NCI-H2227 (cell line): ENCODE data around the gene SPACDR.
"Not testable (repeated sequence)": the region's sequence is repeated elsewhere in the genome, so short reads cannot be mapped to it uniquely, and the experiment has no call there.

ENCODE experiments used
- DNase-seq: peaks from one replicate; lab custom pipeline; 2025; ENCODE audit not compliant: unreplicated experiment; lab: John Stamatoyannopoulos, UW

SPACDR gene

GRCh38 chr7:100466653-100467605 lies 2.9 kb upstream of the SPACDR start:
- no peak for DNase-seq

GRCh38 chr7:100465702-100466311 lies 1.7 kb upstream of the SPACDR start:
- peak; percentile 81 for DNase-seq

GRCh38 chr7:100465299-100465698 lies 1.2 kb upstream of the SPACDR start:
- DNase-seq: no peak

- DNase-seq: no peak
Measured at GRCh38 chr7:100464791-100465190, 731 bp upstream of the SPACDR start.

GRCh38 chr7:100457033-100457432 lies 7.0 kb downstream of the SPACDR start:
- no peak for DNase-seq

- DNase-seq: no peak
Measured at GRCh38 chr7:100456562-100456961, 7.5 kb downstream of the SPACDR start.

- DNase-seq: no peak
Measured at GRCh38 chr7:100455206-100455605, 8.9 kb downstream of the SPACDR start.

- not testable (repeated sequence) for DNase-seq
Measured at GRCh38 chr7:100453854-100454253, 10.2 kb downstream of the SPACDR start.

GRCh38 chr7:100452513-100452912 lies 11.5 kb downstream of the SPACDR start:
- no peak for DNase-seq

- DNase-seq: no peak
Measured at GRCh38 chr7:100449190-100449795, 14.8 kb downstream of the SPACDR start.

- DNase-seq: not testable (repeated sequence)
Measured at GRCh38 chr7:100447363-100447762, 16.7 kb downstream of the SPACDR start.

GRCh38 chr7:100446040-100446439 lies 18.0 kb downstream of the SPACDR start:
- DNase-seq: no peak

- DNase-seq: no peak
Measured at GRCh38 chr7:100444311-100445278, 19.5 kb downstream of the SPACDR start.

GRCh38 chr7:100443096-100443840 lies 20.8 kb downstream of the SPACDR start:
- no peak for DNase-seq

GRCh38 chr7:100441641-100442535 lies 22.2 kb downstream of the SPACDR start:
- DNase-seq: no peak

- not testable (repeated sequence) for DNase-seq
Measured at GRCh38 chr7:100439244-100439643, 24.8 kb downstream of the SPACDR start.

- DNase-seq: not testable (repeated sequence)
Measured at GRCh38 chr7:100438731-100439130, 25.3 kb downstream of the SPACDR start.

- no peak for DNase-seq
Measured at GRCh38 chr7:100438172-100438571, 25.9 kb downstream of the SPACDR start.
